Stimulated activated CD8-positive, alpha-beta memory T cell treated with anti-CD3 and anti-CD28 coated beads, Interleukin-2, amount 100 ng/mL, for 48 hours (primary cell): ENCODE results near the gene NLE1.
"Not testable (repeated sequence)": the region's sequence is repeated elsewhere in the genome, so short reads cannot be mapped to it uniquely, and the experiment has no call there.

Experiments used
- DNase-seq, 2 donors: peaks; one replicate each; pipeline ENCODE4 v3.0.0-alpha.2; 2020; ENCODE audit warnings: low read depth in 2 of 2

Gene NLE1

DNA sequence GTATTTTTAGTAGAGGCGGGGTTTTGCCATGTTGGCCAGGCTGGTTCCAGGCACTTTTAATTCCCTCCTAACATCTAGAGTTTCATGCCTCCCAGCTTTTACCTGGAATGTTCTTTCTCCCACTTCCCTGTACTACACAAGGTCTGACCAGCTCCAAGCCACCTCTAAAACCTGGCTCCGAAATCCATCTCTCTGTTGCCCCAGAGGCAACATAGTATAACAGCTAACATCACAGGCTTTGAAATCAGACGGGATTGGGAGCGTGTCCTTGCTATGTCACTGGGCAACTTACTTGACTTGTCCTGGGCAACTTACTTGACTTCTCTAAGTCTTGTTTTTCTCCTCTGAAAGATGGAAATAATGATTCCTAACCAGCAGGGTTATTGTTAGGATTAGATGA is 20.7 kb upstream of the NLE1 start:
- no peak for DNase-seq

DNA sequence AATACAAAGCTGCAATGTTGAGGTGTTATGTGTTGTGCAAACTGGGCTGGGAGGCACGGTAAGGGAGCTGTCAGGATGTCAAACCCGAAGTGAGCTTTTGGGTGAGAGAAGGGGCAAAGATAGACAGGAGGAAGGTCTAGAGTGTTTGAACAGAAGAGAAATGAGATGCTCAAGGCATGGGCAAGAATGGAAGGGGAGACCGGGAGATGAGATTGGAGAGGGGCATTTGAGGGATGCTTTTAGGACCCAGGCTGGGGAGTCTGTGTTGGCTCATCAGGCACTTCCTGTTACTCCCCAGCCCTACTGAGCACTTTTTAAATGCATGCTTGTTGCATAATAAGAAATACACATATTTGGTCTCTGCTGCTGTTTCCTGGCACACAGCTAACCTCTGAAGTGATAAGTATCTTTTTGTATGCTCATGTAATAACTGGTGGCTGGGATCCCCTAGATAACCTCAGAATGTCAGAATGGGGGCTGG is 19.2 kb upstream of the NLE1 start:
- DNase-seq: no peak

DNA sequence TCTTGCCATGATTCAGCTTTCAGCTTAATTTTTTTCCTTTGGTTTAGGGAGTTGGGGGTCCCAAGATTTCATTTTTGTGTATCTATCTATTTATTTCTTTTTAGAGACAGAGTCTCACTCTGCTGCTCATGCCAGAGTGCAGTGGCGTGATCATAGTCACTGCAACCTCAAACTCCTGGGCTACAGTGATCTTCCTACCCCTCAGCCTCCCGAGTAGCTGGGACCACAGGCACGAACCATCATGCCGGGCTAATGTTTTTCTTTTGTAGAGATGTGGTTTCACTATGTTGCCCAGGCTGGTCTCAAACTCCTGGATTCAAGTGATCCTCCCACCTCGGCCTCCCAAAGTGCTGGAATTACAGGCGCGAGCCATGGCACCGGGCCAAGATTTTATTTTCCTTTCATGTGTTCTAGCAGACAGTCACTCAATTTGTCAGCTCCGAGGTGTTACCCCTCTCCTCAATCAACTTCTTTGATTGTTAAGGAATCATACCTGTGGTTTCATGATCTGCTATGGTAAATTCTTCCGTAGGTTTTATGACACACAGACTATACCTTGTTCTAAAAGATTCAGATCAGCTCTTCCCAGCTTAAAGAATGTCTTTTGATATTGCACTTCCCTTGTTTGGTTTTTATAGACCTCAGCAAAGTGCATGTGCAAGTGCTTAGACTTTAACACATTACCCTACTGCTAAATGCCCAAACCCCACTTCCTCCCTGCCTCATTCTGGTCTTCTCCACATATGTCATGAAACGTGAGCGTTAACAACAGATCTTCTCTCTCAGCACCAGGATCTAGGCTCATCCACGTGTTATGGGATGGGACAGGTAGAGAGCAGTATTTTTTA is 18.5 kb upstream of the NLE1 start:
- DNase-seq: no peak

DNA sequence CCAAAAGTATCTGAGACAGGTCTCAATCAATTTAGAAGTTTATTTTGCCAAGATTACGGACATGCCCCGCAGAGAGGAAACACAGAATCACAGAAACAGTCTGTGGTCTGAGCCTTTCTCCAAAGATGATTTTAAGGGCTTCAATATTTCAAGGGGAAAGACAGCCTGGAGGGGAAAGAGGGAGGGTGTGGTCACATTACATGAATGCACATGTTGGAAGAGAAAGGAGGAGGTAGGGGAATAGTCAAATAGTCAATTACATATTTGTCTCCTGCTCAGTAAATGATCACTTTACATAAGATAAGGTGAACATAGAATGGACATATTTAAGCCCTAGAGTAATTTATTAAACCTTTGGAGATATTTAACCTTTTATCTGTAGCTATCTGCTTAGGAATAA is 17.8 kb upstream of the NLE1 start:
- no peak for DNase-seq

DNA sequence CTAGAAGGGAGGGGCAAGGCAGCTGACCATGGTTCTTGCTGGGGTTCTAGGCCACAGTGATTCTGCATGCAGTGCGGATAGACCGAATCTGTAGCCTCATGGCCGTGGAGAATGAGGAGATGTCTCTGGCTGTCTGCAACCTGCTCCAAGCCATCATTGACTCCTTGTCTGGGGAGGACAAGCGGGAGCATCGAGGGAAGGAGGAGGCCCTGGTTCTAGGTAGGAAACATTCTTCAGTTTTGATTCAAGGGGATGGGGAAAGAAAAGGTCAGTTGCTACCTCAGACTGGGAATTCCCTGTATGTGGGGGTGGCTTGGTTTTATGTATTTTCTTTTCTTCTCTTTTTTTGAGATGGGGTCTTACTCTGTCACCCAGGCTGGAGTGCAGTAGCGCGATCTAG is 13.1 kb upstream of the NLE1 start:
- DNase-seq: no peak

DNA sequence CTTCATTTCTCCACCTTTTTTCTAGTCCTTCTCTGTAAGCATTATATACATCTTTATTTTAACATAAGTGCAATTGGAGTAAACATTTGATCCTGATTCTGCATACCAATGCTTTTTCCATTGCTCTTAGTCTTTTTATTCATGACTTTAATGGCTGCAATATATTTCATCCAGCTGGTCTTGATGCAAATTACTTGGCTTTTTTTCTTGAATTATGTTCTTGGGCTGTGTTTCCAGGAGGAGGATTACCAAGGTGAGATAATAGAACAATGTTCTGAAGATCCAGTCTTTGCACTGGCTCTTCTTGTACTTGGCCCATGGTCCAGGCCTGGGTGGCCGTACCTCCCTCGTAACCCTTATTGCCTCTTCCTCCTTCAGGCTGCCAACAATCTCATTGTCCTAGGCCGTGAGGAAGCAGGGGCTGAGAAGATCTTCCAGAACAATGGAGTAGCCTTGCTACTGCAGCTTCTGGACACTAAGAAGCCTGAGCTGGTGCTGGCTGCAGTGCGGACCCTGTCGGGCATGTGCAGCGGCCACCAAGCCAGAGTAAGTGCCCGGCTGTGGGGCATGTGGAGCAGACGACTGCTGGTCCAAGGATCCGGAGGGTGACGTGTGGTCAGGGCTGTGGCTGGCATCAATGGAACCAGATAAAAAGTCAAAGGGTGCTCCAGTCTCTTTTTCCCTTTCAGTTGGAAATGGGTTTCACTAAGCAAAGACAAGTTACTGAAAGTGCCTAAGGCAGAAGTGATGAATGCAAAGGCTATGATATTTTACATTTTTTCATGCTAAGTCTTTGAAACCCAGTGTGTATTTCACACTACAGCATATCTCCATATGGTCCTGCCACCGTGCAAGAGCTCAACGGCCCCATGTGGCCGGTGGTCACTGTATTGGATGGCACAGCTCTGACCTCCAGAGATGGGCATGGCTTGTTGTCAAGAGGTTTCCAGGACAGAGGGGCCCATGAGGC is 12.4 kb upstream of the NLE1 start:
- no peak for DNase-seq

DNA sequence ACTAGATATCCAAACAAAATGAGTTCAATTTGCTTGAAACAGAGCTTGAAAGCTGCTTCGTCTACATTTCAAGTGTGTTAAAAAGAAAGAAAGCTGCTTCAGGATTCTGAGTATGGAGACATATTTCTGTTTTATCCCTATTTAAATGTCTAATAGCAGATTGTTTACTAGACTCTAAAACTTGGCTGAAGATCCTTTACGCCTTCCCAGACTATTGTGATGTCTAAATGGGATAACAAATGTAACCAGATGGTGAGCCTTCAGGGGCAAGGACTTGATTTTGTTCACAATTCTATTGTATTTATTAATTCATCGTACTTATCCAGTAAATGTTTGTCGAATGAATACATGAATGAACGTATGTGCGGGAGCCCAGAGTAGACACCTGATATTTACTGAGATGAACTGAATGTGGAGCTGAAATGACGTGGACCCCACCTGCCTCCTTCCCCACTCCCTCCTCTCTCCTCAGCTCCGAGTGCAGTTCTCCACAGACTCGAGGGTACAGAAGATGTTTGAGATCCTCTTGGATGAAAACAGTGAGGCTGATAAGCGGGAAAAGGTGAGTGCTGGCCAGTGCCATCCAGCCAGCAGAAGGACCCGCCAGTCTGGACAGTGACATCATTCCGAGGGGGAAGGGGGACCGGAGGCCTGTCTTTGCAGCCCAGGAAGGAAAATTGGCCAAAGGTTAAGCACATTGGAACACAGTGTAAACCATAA is 10.5 kb upstream of the NLE1 start:
- DNase-seq: no peak

DNA sequence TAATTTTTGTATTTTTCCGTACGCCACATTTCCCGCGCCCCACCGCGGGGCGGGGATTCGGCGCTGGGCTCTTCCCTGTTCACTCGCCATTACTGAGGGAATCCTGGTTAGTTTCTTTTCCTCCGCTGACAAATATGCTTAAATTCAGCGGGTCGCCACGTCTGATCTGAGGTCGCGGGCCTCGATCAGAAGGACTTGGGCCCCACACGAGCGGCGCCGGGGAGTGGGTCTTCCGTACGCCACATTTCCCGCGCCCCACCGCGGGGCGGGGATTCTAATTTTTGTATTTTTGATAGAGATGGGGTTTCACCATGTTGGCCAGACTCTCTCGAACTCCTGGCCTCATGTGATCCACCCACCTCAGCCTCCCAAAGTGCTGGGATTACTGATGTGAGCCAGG is 9.0 kb upstream of the NLE1 start:
- DNase-seq: not testable (repeated sequence)

DNA sequence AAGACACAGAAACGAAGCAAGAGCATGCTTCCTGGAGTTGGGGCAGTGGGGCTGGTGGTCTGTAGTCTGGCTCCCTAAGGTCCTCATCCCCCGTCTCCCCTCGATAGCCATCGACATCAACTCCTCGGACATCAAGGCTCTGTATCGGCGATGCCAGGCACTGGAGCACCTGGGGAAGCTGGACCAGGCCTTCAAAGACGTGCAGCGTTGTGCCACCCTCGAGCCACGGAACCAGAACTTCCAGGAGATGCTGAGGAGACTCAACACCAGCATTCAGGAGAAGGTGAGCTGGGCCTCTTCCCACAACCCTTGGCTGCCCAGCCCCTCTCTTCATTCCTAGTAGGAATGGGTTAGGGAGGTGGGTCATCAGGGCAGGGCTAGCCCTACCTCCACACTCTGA is 7.8 kb upstream of the NLE1 start:
- no peak for DNase-seq

DNA sequence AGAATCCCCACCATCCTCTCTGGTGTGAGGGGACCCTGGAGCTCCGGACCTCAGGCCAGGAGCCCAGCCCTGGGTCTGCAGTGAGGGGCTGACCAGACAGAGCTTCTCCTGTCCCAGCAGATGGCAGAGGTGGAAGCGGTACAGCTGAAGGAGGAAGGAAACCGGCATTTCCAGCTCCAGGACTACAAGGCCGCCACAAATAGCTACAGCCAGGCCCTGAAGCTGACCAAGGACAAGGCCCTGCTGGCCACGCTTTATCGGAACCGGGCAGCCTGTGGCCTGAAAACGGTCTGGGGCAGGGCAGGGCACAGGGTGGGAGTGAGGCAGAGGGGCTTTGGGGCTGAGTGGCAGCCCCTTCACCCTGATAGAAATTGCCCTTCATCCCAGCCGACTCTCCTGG is 6.0 kb upstream of the NLE1 start:
- DNase-seq: no peak

DNA sequence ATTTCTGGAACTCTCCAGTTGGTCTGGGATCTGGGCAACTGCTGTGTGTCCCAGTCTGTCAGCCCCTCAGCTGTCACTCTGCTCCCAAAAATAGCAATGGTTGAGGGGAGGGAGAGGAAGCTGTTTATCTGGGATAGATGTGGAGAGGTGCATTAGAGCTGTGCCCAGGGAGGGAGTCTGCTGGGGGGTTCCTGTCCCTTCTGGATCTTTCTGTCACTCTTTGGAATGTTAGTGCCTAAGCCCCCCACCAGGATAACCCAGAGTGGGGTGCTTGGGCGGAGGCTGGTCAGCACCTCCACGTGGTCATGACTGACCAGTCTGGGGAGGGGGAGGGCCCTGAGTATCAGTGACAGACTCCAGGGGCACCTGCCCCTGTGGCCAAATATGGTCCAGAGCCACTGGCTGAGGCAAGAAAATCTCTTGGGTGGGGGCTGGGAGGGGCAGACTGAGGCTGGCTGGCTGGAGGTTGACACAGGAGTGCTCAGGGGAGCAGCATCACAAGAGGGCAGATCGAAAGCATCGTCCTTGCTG is 5.3 kb upstream of the NLE1 start, which contains the start of gene UNC45B:
UNC45B (plus strand) TSS at position 443 of the 531 bp plus-strand sequence. CDS start 447 bp downstream, outside the sequence.
- no peak for DNase-seq

DNA sequence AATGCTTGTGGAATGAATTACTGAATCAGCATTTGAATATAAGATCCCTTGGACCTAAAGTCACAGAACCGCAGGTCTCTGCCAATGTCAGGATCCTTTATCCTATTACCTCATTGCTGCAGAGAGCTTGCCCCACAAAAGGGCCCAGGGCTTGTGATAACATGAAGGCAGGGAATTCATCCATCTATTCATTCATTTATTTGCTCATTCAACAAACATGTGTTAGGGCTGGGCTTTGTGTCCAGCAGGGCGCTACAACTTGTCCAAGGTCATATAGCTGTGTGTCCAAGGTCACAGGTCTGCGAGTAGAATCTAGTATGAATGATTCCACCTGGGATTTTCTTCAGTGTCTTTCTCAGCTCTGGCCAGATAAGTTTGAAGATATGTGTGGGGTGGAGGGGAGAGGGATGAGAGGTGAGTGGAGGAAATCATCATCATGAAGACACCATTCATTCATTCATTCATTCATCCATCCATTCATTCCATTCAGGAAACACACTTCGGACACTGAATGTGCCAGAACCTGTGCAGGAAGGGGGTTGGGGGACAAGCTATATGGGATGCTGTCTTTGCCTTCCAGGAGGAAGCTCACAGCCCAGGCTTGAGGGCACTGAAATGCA is 4.2 kb upstream of the NLE1 start:
- DNase-seq: no peak

DNA sequence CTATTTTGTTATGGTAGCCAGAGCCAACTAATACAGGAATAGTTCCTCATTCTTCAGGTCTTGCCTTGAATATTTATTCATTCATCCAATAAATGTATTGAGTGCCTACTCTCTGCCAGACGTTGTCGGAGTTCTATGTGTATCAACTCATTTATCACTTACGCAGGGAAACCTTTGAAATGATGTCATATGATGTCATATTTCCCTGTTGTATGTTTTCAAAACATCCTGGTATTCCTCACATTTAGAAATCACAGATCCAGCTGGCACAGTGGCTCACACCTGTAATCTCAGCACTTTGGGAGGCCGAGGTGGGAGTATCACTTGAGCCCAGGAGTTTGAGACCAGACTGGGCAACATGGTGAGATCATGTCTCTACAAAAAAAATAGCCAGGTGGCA is 2.7 kb upstream of the NLE1 start:
- no peak for DNase-seq

DNA sequence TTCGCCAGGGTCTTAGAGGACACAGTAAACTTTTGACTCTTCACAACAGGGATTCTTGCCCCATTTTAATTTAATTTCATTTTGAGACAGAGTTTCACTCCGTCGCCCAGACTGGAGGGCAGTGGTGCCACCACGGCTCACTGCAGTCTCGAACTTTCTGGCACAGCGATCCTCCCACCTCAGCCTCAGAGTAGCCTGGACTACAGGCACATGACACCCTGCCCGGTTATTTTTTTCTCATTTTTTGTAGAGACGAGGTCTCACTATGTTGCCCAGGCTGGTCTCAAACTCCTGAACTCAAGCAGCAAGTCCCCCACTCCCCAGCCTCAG is 329 bp upstream of the NLE1 start:
- no peak for DNase-seq

DNA sequence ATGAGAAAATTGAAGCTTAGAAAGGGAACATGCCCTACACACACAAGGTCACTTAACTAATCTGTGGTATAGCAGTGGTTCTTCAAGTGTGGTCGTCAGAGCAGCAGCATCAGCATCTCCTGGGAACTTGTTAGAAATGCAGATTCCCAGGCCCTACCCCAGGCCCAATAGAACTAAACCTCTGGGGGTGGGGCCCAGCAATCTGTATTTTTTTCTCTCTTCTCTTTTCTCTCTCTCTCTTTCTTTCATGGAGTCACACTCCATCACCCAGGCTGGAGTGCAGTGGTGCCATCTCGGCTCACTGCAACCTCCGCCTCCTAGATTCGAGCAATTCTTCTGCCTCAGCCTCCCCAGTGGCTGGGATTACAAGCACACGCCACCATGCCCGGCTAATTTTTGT is 3.9 kb downstream of the NLE1 start:
- no peak for DNase-seq

DNA sequence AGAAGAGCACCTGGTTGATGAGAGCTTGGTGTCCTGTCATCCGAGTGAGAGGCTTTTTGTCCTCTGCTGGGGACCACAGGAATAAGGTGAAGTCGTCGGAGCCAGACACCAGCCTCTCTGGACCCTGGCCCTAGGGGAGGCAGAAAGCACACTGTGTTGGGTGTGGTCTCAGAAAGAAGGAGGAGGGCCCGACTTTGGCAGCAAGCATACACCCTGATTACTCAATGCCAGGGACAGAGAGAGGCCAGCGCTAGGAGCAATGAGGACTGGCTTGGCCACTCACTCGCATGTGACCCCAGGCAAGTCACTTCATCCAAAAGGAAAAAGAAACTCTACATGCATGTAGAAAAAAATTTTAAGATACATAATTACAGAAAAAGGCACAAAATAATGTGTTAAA is 6.8 kb downstream of the NLE1 start:
- no peak for DNase-seq

DNA sequence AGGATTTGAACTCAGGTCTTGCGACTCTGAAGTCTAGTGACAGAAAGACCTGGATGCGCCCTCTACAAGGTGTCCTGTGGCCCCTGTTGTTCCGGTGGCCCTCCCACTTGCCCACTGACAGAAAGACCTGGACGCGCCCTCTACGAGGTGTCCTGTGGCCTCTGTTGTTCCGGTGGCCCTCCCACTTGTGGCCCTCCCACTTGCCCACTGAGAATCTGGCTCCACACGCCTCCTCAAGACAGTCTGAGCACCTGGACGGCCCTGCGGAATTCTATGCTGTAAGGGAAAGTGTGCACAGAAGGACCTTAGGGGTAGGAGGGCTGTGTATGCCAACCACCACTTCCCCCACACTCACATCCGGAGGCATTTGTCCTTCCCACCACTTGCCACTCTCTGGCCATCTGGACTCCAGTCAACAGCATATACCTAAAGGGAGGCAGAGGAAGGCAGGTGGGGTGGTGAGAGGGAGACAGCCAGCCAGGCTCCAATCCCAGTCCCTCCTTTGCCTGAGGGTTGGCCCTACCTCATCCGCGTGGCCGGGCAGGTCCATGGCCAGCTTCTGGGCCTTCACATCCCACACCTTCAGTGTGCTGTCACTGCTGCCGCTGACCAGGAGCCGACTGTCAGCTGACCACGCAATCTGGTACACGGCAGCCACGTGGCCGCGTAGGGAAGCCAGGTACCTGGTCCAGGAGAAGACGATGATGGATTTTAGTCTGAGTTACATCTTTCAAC is 9.1 kb downstream of the NLE1 start:
- no peak for DNase-seq

DNA sequence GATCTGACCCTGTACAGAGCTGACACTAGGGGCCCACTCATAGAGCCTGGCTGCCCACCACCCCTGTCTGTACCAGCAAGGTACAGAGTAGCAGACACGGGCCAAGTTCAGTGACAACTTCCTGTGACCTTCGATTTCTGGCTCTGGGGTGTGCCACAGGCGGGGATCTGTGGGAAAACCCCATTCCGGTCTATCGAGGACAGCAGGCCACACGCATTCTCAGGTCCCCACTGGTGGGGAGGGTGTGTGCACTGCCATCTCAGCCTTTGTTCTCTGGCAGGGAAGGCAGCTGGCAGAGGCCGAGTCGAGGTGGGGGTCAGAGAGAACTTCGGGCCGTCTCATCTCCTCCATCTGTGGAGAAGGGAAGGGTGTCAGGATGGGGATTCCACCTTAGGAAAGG is 10.0 kb downstream of the NLE1 start:
- DNase-seq: no peak

DNA sequence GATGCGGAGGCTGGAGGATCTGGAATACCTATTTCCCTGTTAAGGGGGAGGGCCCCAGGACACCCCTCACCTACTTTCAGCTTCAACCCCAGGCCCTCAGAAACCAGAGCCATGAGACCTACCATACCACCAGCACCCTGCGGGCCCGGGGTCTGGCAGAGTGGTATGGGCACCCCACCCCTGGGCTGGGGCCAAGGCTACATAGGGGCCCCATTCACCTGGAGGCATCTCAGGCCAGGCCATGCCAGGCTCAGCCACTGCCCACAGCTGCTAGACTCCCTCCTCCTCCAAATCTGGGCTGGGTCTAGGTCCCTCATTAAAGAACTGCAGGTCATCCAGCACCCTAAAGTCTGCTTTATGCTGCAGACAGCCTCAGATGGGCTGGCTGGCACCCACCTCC is 11.7 kb downstream of the NLE1 start:
- DNase-seq: no peak

DNA sequence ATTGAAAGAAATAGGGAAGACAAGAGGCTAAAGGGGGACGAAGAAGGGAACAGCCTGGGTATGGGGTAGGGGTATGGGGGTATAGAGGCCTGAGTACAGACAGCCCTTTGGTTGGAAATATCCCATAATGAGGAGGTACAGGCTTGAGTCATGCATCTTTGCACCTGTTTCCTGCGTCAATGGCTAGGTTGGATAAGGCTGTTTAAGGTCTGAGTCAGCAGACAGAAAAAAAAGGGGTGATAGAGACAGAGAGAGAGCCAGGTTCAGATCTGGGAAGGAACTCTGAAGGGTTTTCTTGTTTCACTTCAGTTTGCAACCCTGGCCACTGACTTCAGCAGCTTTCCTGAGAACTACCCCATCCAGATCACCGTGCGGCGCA is 12.1 kb downstream of the NLE1 start:
- DNase-seq: no peak
